Kidney (tissue), 14 donors: ENCODE results near the gene NTSR1. TPM values are rescaled to one million over a fixed set of nuclear protein-coding genes. Genes with fewer than 3 reads are reported as not detected.
A peak's percentile ranks its signal among the peaks of the same experiment; 100 is the strongest.

Source experiments
- DNase-seq, 5 donors: peaks; one replicate each; pipeline ENCODE4 v3.0.0-alpha.2; 2013 to 2020
- FAIRE-seq: peaks from 2 replicates; lab custom pipeline; 2012; peaks lifted over from hg19 to GRCh38; lab: Jason Lieb, UNC
- H3K27ac ChIP-seq, 2 donors: one replicate each; pipeline ENCODE4 v1.7.0; 2013; ENCODE audit warnings: low read depth in 2 of 2, low read length in 2 of 2, inconsistent platforms in 1 of 2
- H3K27me3 ChIP-seq: one replicate; pipeline ENCODE4 v1.7.1; 2013; ENCODE audit warnings: low read length, inconsistent platforms; ENCODE audit not compliant: control insufficient read depth, insufficient read depth
- H3K36me3 ChIP-seq, 3 donors: one replicate each; pipeline versions ENCODE4 v1.7.0 to v1.7.1; 2013; ENCODE audit warnings: low read length in 3 of 3, control low read depth in 1 of 3, inconsistent platforms in 1 of 3; ENCODE audit not compliant: insufficient read depth in 3 of 3, control insufficient read depth in 2 of 3
- H3K4me1 ChIP-seq, 3 donors: one replicate each; pipeline versions ENCODE4 v1.7.0 to v1.7.1; 2013; ENCODE audit warnings: low read length in 3 of 3, inconsistent platforms in 1 of 3, low read depth in 1 of 3; ENCODE audit not compliant: control insufficient read depth in 2 of 3, insufficient read depth in 2 of 3
- H3K4me3 ChIP-seq, 3 donors: one replicate each; pipeline versions ENCODE4 v1.7.0 to v1.8.1; 2013; ENCODE audit warnings: low read length in 3 of 3, control low read depth in 1 of 3, inconsistent platforms in 1 of 3
- H3K9ac ChIP-seq, 3 donors: one replicate each; pipeline versions ENCODE4 v1.7.0 to v1.7.1; 2013; ENCODE audit warnings: low read length in 3 of 3, control low read depth in 1 of 3, inconsistent platforms in 1 of 3
- H3K9me3 ChIP-seq, 3 donors: one replicate each; pipeline versions ENCODE4 v1.7.0 to v1.7.1; 2013; ENCODE audit warnings: low read length in 3 of 3, control low read depth in 1 of 3, inconsistent platforms in 1 of 3; ENCODE audit not compliant: control insufficient read depth in 2 of 3, insufficient read depth in 1 of 3
- CTCF ChIP-seq: IDR thresholded peaks from 3 replicates; pipeline ENCODE4 v1.5.1; 2012; ENCODE audit warnings: mild to moderate bottlenecking, moderate library complexity, borderline replicate concordance; ENCODE audit not compliant: insufficient read depth; ENCODE audit errors: extremely low read depth
- intact Hi-C: fragments of 100-400 bp; cut with DNase I; formaldehyde crosslinking; loops from one replicate; pipeline ENCODE4 v1.11.1; 2022
- polyA plus RNA-seq: library from polyadenylated mRNA; stranded (reverse); fragments of 350-450 nt; fragmentation: Illumina TruSeq; extraction: RNeasy Lipid Tissue Mini Kit (QIAGEN cat#74804); gene quantifications from one replicate; pipeline ENCODE4 v1.2.3, GENCODE V29; 2014; ENCODE audit warnings: low read depth, low replicate concordance; ENCODE audit not compliant: insufficient read depth
- total RNA-seq: library from RNA; stranded (reverse); fragmentation: NEBNext Ultra II Directional; extraction: Animal tissue kit (Norgen Biotek cat#: 25700); gene quantifications from one replicate; pipeline ENCODE4 v1.2.1, GENCODE V29; 2021
- donor health status: control.
- donor health status: control.
- donor health status: control.
- donor health status: control.
- donor health status: control.
- donor health status: DM: yes; HTN: yes; CAD: no.
- donor health status: Normal renal cell carcinoma (clear cell type).

The NTSR1 gene
- total and polyA plus RNA-seq, 2 donors from 2014 or later, result 0.09 TPM; not detected in 1

- Histone ChIP-seq H3K9ac (no peak overlapping the region), H3K36me3 (no peaks in the 10 kb centered on the region), H3K27ac (no peak overlapping the region), H3K4me1 (peaks cover 0 to 2% (median 0%) of the 10 kb centered on the region in 3 donors), H3K27me3 (no peaks in the 10 kb centered on the region), H3K4me3 (no peak overlapping the region), H3K9me3 (no peaks in the 10 kb centered on the region)
- TF ChIP-seq CTCF, result no peak
- DNase-seq (peak in 1 of 5 donors; percentile 64), FAIRE-seq (no peak)
- intact Hi-C loops, result no loop called here
Observed at GRCh38 chr20:62727584-62728027, 19.0 kb downstream of the NTSR1 start.

GRCh38 chr20:62728028-62728780 is 19.6 kb downstream of the NTSR1 start:
- Histone ChIP-seq H3K27me3 (no peaks in the 10 kb centered on the region), H3K9me3 (no peaks in the 10 kb centered on the region), H3K9ac (no peak overlapping the region), H3K36me3 (no peaks in the 10 kb centered on the region), H3K4me3 (no peak overlapping the region), H3K27ac (no peak overlapping the region), H3K4me1 (peaks cover 0 to 2% (median 0%) of the 10 kb centered on the region in 3 donors)
- FAIRE-seq (no peak), DNase-seq (peak in 1 of 5 donors; percentile 45)
- intact Hi-C loops, result no loop called here
- TF ChIP-seq CTCF, result no peak

- intact Hi-C loops, result no loop called here
- Histone ChIP-seq H3K4me1 (no peaks in the 10 kb centered on the region), H3K9ac (no peak overlapping the region), H3K27me3 (no peaks in the 10 kb centered on the region), H3K9me3 (no peaks in the 10 kb centered on the region), H3K4me3 (no peak overlapping the region), H3K27ac (no peak overlapping the region), H3K36me3 (no peaks in the 10 kb centered on the region)
- FAIRE-seq (no peak), DNase-seq (peak in 1 of 5 donors; percentile 49)
- TF ChIP-seq CTCF, result no peak
Observed at GRCh38 chr20:62728781-62729300, 20.2 kb downstream of the NTSR1 start.
